UCSD-AML1 (cell line): ENCODE data around the gene CXADR.

Source experiments
- DNase-seq: peaks from one replicate; lab custom pipeline; 2025; ENCODE audit not compliant: unreplicated experiment; lab: John Stamatoyannopoulos, UW

Gene CXADR

GRCh38 chr21:17585875-17586450, 73.1 kb downstream of the CXADR start:
- no peak for DNase-seq

DNA sequence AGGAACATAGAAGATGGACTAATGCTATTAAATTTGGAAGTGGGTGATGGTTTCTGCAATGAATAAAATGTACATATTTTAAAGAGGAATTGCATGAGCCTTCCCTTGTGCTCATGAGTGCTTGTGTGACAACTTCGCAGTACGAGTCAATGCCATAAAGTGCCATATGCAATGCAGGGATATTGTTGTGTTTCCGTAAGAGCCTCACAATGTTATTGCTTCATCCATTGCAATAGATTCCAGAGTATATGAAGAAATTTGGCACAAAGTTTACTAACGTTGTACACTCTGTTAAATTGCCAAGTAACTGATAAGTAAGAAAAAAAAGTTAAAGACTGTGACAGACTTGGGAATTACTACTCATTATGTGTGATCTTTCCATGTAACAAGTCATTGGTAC, 77.6 kb downstream of the CXADR start:
- no peak for DNase-seq

GRCh38 chr21:17597680-17598079, 84.8 kb downstream of the CXADR start:
- DNase-seq, result no peak

DNA sequence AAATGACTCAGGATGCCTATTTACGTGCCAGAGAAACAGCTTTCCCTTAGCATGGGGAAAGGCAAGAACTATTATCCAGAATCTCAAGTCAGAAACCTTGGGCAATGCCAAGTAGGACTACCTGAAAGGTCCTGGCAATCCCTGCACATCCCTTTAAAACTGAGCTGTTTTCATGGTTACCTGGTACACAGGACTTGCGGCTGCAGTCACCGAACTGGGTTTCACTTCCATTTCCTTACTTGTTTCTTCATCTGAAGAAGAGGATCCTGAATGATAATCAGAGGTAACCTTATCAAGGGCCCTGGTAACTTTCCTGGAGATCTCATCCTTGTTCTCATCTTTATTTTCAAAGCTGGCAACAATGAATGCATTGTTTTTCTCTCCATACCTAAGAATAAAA, 85.6 kb downstream of the CXADR start:
- no peak for DNase-seq

DNA sequence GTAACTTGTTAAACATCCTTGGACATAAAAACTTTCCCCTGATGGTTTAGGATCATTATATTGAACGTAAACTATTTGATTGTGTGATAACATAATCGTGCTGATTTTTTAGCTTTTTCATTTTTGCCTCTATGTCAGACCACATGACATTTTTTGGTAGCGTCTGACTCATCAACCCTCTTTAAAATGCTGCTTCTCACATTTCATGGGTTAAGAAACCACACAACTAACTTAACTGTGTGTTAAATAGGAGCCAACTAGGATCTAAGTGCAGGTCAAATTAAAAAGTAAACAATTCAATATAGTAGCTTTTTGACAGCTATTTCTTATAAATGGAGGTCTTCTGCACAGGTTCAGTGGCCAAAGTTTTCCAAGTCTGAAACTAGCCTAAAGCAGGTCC, 90.0 kb downstream of the CXADR start:
- DNase-seq, result no peak

DNA sequence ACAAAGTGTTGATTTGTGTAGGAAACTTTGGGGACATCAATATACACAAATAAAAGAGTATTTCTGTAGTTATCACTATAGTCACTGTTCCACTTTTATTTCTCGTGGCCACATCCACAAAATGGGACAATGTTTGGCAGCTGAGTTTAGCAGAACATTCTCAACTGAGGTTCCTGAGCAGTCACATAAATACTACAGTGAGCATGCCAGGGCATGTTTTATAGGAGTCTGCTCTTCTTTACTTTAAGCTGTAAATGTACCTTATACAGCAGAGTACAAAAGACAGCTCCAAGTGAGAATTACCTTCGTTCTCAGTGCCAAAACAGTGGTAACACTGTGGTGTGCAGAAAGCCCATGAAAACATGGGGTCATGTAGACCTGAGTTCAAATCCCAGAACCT, 94.8 kb downstream of the CXADR start:
- DNase-seq, result no peak

DNA sequence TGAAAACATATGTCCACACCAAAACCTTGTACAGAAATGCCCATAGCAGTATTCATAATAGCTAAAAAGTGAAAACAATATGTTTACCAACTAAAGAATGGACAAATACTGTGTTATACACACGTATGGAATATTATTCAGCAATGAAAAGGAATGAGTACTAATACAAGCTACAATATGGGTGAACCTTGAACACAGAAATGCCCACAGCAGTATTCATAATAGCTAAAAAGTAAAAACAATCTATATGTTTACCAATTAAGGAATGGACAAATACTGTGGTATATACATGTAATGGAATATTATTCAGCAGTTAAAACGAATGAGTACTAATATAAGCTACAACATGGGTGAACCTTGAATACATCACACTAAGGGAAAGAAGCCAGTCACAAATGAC, 96.8 kb downstream of the CXADR start:
- DNase-seq, result no peak

GRCh38 chr21:17610911-17611310, 98.1 kb downstream of the CXADR start:
- peak; percentile 16 for DNase-seq

GRCh38 chr21:17611414-17612022, 98.7 kb downstream of the CXADR start:
- peak; percentile 74 for DNase-seq

- DNase-seq, result peak; percentile 52
These were observed 99.3 kb downstream of the CXADR start for GRCh38 chr21:17612023-17612564.

- peak; percentile 83 for DNase-seq
These were observed 99.9 kb downstream of the CXADR start, which contains the start of gene BTG3 for GRCh38 chr21:17612565-17613241. Gene BTG3, minus strand, starts transcription at chr21:17612901. Its CDS starts 3,757 bp downstream, at chr21:17609144.

DNA sequence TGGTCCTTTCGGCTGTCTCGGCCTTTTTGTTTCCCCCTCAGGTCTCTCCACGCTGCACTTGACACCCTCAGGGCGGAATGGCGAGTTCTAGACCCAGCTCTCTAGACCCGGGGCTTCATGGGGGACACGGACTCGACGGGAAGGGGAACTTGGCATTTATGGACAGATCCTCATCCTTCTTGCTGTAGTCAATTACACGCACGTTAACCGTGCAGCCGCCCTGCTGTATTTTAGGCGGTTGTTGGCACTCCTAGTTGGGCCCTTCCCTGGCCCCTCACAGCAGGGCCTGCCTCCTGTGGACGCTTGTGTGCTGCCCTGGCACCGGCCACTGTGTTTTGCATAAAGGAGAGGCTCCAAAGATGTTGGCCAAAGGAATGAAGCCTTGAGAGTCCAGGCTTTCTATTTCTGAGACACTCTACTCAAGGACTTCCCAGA, 100.4 kb downstream of the CXADR start:
- DNase-seq, result peak; percentile 19

DNA sequence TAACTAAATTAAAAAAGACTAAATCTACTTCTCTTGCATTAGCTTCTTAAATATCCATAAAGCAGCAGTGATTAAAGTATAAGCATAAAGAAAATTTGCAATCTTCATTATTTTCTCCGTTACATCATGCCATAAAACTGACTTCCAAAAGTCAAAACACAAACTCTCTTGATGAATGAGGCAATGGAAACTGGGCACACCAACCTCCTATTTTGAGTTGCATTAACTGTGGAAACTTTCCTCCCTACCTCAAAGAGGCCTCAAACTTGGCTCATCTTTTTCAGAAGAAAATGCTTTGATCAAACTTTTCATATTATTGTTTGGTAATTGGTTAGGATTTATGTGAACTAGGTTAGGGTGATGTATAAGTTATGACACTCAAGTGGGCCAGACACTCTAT, 104.0 kb downstream of the CXADR start:
- DNase-seq, result no peak

- no peak for DNase-seq
These were observed 109.2 kb downstream of the CXADR start for GRCh38 chr21:17622018-17622417.

DNA sequence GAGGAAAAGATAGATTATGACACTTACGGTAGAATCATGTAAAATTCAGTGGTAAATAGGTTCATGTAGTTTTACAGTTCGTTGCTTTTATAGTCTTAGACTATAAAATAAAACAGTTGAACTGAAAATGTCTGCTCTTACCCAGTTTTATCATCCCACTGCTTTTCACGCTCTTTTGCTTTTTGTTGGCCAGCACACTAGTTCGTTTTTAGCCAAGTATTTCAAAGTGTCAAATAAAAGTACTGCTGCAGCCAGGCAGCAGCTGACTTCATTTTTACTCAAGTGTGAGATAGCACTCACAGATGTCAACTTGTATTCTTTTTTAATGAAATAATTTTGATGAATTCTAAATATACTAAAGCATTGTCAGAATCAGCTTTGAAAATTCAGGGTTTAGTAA, 118.4 kb downstream of the CXADR start:
- no peak for DNase-seq

- DNase-seq, result no peak
These were observed 123.9 kb downstream of the CXADR start for GRCh38 chr21:17636711-17637110.

GRCh38 chr21:17640821-17641220, 128.0 kb downstream of the CXADR start:
- no peak for DNase-seq
